PC-9 (cell line): ENCODE data around the gene SLC35F3. TPM values are rescaled to one million over a fixed set of nuclear protein-coding genes. Genes with fewer than 3 reads are reported as not detected.

Source experiments
- BruUV-seq: library from RNA; stranded (reverse); fragments of 400-500 nt; replicated peaks from 2 replicates; lab custom pipeline; 2021; lab: Mats Ljungman, UMichigan
- CTCF ChIA-PET: fragments of 300-600 bp; sonication (Branson Sonifier 250); formaldehyde crosslinking; loops from one replicate; lab custom pipeline; 2022; ENCODE audit warnings: antibody characterized with exemption; lab: Charles Lee
- POLR2A ChIA-PET: fragments of 300-600 bp; sonication (Branson Sonifier 250); formaldehyde crosslinking; loops from one replicate; lab custom pipeline; 2022; ENCODE audit warnings: antibody characterized with exemption; ENCODE audit not compliant: unreplicated experiment; lab: Charles Lee
- DNase-seq, 2 experiments: peaks; one replicate each; pipeline versions ENCODE4 v3.0.0 to v3.0.0-alpha.2; 2015 to 2022; ENCODE audit warnings: mixed read lengths in 1 of 2
- H2AFZ ChIP-seq: fragments of 200-600 bp; sonication (generic); 2 replicates; pipeline ENCODE4 v1.8.1; 2017; ENCODE audit warnings: antibody characterized with exemption
- H3F3A ChIP-seq: fragments of 200-600 bp; sonication (generic); 2 replicates; pipeline ENCODE4 v1.8.1; 2017; ENCODE audit warnings: antibody characterized with exemption, mild to moderate bottlenecking, low read depth; ENCODE audit not compliant: insufficient read depth
- H3K27ac ChIP-seq: fragments of 200-600 bp; sonication (generic); 2 replicates; pipeline ENCODE4 v1.6.1; 2016; ENCODE audit warnings: mixed run types
- H3K27me3 ChIP-seq: fragments of 200-600 bp; sonication (generic); 2 replicates; pipeline ENCODE4 v1.6.1; 2016; ENCODE audit warnings: low read depth, mixed run types; ENCODE audit not compliant: insufficient read depth
- H3K36me3 ChIP-seq: fragments of 200-600 bp; sonication (generic); 2 replicates; pipeline ENCODE4 v1.6.1; 2016; ENCODE audit warnings: low read depth, mixed run types
- H3K4me1 ChIP-seq: fragments of 200-600 bp; sonication (generic); replicated peaks from 2 replicates; pipeline ENCODE4 v1.6.1; 2016; ENCODE audit warnings: mixed run types; ENCODE audit not compliant: insufficient read depth
- H3K4me2 ChIP-seq: fragments of 200-600 bp; sonication (generic); 2 replicates; pipeline ENCODE4 v1.6.1; 2017; ENCODE audit warnings: mixed run types
- H3K4me3 ChIP-seq: fragments of 200-600 bp; sonication (generic); 2 replicates; pipeline ENCODE4 v1.6.1; 2016; ENCODE audit warnings: mixed run types
- H3K79me2 ChIP-seq: fragments of 200-600 bp; sonication (generic); 2 replicates; pipeline ENCODE4 v1.6.1; 2017; ENCODE audit warnings: low read depth, mixed run types
- H3K9me2 ChIP-seq: fragments of 200-600 bp; sonication (generic); 2 replicates; pipeline ENCODE4 v1.8.1; 2017; ENCODE audit warnings: mild to moderate bottlenecking; ENCODE audit not compliant: insufficient read depth
- H3K9me3 ChIP-seq: fragments of 200-600 bp; sonication (generic); 2 replicates; pipeline ENCODE4 v1.8.1; 2016; ENCODE audit warnings: low read depth; ENCODE audit not compliant: insufficient read depth
- H4K20me1 ChIP-seq: fragments of 200-600 bp; sonication (generic); 2 replicates; pipeline ENCODE4 v1.8.1; 2017; ENCODE audit not compliant: insufficient read depth
- EZH2 ChIP-seq: fragments of 200-600 bp; sonication (generic); IDR thresholded peaks from 2 replicates; pipeline ENCODE4 v1.8.0; 2017; ENCODE audit warnings: antibody characterized with exemption, low read depth
- intact Hi-C: fragments of 100-400 bp; cut with micrococcal nuclease; formaldehyde crosslinking; loops from one replicate; pipeline ENCODE4 v1.10.0; 2022; ENCODE audit not compliant: unreplicated experiment
- total RNA-seq: library from RNA; stranded (reverse); gene quantifications from 2 replicates; pipeline ENCODE4 v1.2.3, GENCODE V29; 2021
- TF ChIP-seq, protein P1 (sequence below): fragments of 200-600 bp; sonication (generic); conservative IDR thresholded peaks from 2 replicates; pipeline ENCODE4 v1.6.1; 2017; ENCODE audit warnings: mixed run types, antibody characterized with exemption, mild to moderate bottlenecking, moderate library complexity

The SLC35F3 gene
- total RNA-seq, 1 experiment from 2014 or later, result 6.1 TPM

- no peaks in the 10 kb centered on the region for H3K9me2 ChIP-seq
- TF ChIP-seq, protein P1, sequence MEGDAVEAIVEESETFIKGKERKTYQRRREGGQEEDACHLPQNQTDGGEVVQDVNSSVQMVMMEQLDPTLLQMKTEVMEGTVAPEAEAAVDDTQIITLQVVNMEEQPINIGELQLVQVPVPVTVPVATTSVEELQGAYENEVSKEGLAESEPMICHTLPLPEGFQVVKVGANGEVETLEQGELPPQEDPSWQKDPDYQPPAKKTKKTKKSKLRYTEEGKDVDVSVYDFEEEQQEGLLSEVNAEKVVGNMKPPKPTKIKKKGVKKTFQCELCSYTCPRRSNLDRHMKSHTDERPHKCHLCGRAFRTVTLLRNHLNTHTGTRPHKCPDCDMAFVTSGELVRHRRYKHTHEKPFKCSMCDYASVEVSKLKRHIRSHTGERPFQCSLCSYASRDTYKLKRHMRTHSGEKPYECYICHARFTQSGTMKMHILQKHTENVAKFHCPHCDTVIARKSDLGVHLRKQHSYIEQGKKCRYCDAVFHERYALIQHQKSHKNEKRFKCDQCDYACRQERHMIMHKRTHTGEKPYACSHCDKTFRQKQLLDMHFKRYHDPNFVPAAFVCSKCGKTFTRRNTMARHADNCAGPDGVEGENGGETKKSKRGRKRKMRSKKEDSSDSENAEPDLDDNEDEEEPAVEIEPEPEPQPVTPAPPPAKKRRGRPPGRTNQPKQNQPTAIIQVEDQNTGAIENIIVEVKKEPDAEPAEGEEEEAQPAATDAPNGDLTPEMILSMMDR, result no peak
- TF ChIP-seq EZH2, result no peak
- no peaks in the 10 kb centered on the region for H3K27me3 ChIP-seq
- BruUV-seq, result no TSS peak
- no peak overlapping the region for H3K4me2 ChIP-seq
- no peak overlapping the region for H3K27ac ChIP-seq
- ChIA-PET POLR2A (no interaction called here), CTCF (no interaction called here)
- H3K4me1 ChIP-seq, result no peaks in the 10 kb centered on the region
- H3K9me3 ChIP-seq, result no peaks in the 10 kb centered on the region
- H3K36me3 ChIP-seq, result no peaks in the 10 kb centered on the region
- no peak overlapping the region for H2AFZ ChIP-seq
- no peaks in the 10 kb centered on the region for H3K79me2 ChIP-seq
- DNase-seq, result no peak
- no peaks in the 10 kb centered on the region for H3F3A ChIP-seq
- H4K20me1 ChIP-seq, result no peaks in the 10 kb centered on the region
- H3K4me3 ChIP-seq, result no peak overlapping the region
- intact Hi-C loops, result no loop called here
Measured at GRCh38 chr1:234226113-234226818, 321.8 kb downstream of the SLC35F3 start.

GRCh38 chr1:234226819-234227165 lies 322.3 kb downstream of the SLC35F3 start:
- DNase-seq, result no peak
- Histone ChIP-seq H2AFZ (no peak overlapping the region), H3K9me3 (no peaks in the 10 kb centered on the region), H3K27me3 (no peaks in the 10 kb centered on the region), H3K4me1 (no peaks in the 10 kb centered on the region), H3K4me2 (no peak overlapping the region), H3K36me3 (no peaks in the 10 kb centered on the region), H3K9me2 (no peaks in the 10 kb centered on the region), H3K4me3 (no peak overlapping the region), H3F3A (no peaks in the 10 kb centered on the region), H3K79me2 (no peaks in the 10 kb centered on the region), H4K20me1 (no peaks in the 10 kb centered on the region), H3K27ac (no peak overlapping the region)
- BruUV-seq, result no TSS peak
- intact Hi-C loops, result no loop called here
- TF ChIP-seq, protein P1, result no peak
- no peak for TF ChIP-seq EZH2
- ChIA-PET CTCF (no interaction called here), POLR2A (no interaction called here)

GRCh38 chr1:234229581-234230387 lies 325.3 kb downstream of the SLC35F3 start:
- Histone ChIP-seq H3K4me2 (no peak overlapping the region), H3K9me3 (no peaks in the 10 kb centered on the region), H3K9me2 (no peaks in the 10 kb centered on the region), H3K27ac (no peak overlapping the region), H4K20me1 (no peaks in the 10 kb centered on the region), H3K4me1 (no peaks in the 10 kb centered on the region), H3K4me3 (no peak overlapping the region), H3K36me3 (no peaks in the 10 kb centered on the region), H3F3A (no peaks in the 10 kb centered on the region), H3K27me3 (no peaks in the 10 kb centered on the region), H2AFZ (no peak overlapping the region), H3K79me2 (no peaks in the 10 kb centered on the region)
- TF ChIP-seq, protein P1, result no peak
- TF ChIP-seq EZH2, result no peak
- no peak for DNase-seq
- intact Hi-C loops, result no loop called here
- POLR2A ChIA-PET, result no interaction called here
- no TSS peak for BruUV-seq
- CTCF ChIA-PET, result interaction anchor here (0.7 kb wide), 1 partner anchor 24 kb away, joined by 3 read pairs; no protein-coding TSS in a partner anchor
